Measurements from ENCODE around the gene CDH26. TPM values are rescaled to one million over a fixed set of nuclear protein-coding genes. Genes with fewer than 3 reads are reported as not detected.

The CDH26 gene
- total RNA-seq, 5 donors from 2014 or later (not counting 1 experiment from before 2014, with no cell fraction given): 1.5 to 5.2 (median 2.9) TPM

DNA sequence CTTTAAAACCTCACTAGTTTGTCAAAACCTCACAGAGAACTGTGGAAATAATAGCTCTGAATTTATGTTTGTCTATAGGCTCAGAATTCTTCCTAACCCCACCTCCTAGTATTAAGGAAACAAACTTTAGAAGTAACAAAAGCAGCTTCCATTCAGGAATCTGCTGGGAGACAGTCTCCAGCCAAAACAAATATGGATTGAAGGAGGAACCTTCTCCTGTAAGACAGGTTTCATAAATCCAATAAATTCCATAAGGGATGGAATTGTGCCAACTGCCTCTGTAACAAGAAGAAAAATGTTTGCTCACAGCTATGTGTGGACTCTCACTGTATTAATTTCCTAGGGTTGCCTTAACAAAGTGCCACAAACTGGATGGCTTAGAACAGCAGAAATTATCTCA is 32.3 kb upstream of the CDH26 start:
- DNase-seq: no peak
- no peaks in the 10 kb centered on the region for H3K27me3 ChIP-seq (replicated peaks in 1 of 2; ENCODE audit: control insufficient read depth in 2 of 2, extremely low read depth in 1 of 2, insufficient read depth in 2 of 2, low read length in 1 of 2)
- no peak overlapping the region for H3K4me3 ChIP-seq (ENCODE audit: control insufficient read depth in 1 of 2, extremely low read depth in 1 of 2, low read length in 1 of 2)
- no peak overlapping the region for H3K27ac ChIP-seq (ENCODE audit: low read length)
- H3K36me3 ChIP-seq (ENCODE audit: control insufficient read depth in 2 of 2, extremely low read depth in 1 of 2, insufficient read depth in 1 of 2, low read length in 1 of 2): no peaks in the 10 kb centered on the region
- Mint-ChIP-seq H3K9me3 (no peaks in the 10 kb centered on the region), H3K36me3 (no peaks in the 10 kb centered on the region), H3K27ac (no peak overlapping the region), H3K27me3 (peaks cover 3 to 13% of the 10 kb centered on the region in 2 donors), H3K4me1 (no peaks in the 10 kb centered on the region), H3K4me3 (no peak overlapping the region)
- CTCF ChIA-PET: no interaction called here
- ATAC-seq (replicated peaks in 1 of 4): no peak
- POLR2A ChIA-PET: no interaction called here
- no peaks in the 10 kb centered on the region for H3K9me3 ChIP-seq
- H3K4me1 ChIP-seq (ENCODE audit: control insufficient read depth in 1 of 2, extremely low read depth in 1 of 2, insufficient read depth in 2 of 2, low read length in 2 of 2): no peaks in the 10 kb centered on the region

DNA sequence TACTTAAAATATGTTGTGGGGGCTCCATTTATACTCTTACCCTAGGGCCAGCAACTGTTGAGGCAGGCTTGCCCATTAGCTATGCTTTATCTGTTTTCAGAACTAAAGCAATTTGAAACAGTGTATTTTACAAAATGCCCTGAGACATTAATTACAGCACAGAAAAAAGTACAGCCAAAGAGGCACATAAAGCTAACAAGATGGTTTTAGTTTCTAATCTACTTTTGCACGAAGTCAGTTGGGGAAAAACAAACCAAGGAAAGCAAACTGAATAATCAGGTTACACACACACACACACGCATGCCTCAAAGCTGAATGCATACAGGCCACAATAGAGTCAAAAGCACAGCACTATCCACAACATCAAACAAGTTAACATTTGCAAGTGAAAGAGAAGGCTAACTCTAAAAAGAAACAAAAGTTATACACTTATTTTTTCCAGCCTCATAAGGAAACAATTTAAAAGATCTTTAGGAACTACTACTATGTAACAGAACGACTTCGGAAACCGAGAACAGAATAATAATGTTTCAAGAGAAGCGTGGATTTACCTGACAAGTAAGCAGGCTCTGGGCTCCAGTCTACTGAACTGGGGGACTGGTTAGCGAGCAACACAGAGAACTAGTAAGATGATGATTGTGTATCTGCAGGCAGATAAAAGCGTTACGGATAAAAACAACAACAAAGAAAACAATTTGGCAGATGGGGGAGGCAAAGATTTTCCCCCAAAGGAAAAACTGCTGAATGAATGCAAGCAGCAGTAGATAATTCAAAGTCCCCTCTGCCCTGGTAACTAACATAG is 26.5 kb upstream of the CDH26 start:
- Mint-ChIP-seq H3K27ac (no peak overlapping the region), H3K4me3 (peak overlapping the region; percentile 55 to 79 (median 73)), H3K36me3 (no peaks in the 10 kb centered on the region), H3K4me1 (peaks cover 12 to 22% (median 21%) of the 10 kb centered on the region in 3 donors), H3K27me3 (no peaks in the 10 kb centered on the region), H3K9me3 (no peaks in the 10 kb centered on the region)
- Histone ChIP-seq H3K27ac (ENCODE audit: low read length) (no peak overlapping the region), H3K4me1 (ENCODE audit: control insufficient read depth in 1 of 2, extremely low read depth in 1 of 2, insufficient read depth in 2 of 2, low read length in 2 of 2) (peaks cover 0 to 9% of the 10 kb centered on the region in 2 experiments), H3K9me3 (no peaks in the 10 kb centered on the region), H3K4me3 (ENCODE audit: control insufficient read depth in 1 of 2, extremely low read depth in 1 of 2, low read length in 1 of 2) (no peak overlapping the region), H3K36me3 (ENCODE audit: control insufficient read depth in 2 of 2, extremely low read depth in 1 of 2, insufficient read depth in 1 of 2, low read length in 1 of 2) (no peaks in the 10 kb centered on the region), H3K27me3 (replicated peaks in 1 of 2; ENCODE audit: control insufficient read depth in 2 of 2, extremely low read depth in 1 of 2, insufficient read depth in 2 of 2, low read length in 1 of 2) (no peaks in the 10 kb centered on the region)
- DNase-seq (no peak), ATAC-seq (replicated peaks in 1 of 4) (no peak)
- ChIA-PET CTCF (interaction anchor here in 1 of 2 donors (0.8 kb wide), 1 partner anchor 8 kb away, joined by 3 read pairs; the partner anchor contains the start of genes FAM217B and PPP1R3D), POLR2A (no interaction called here)
- no CpG with 5 or more reads among the region's 9 CpGs for WGBS (ENCODE audit: insufficient coverage)

DNA sequence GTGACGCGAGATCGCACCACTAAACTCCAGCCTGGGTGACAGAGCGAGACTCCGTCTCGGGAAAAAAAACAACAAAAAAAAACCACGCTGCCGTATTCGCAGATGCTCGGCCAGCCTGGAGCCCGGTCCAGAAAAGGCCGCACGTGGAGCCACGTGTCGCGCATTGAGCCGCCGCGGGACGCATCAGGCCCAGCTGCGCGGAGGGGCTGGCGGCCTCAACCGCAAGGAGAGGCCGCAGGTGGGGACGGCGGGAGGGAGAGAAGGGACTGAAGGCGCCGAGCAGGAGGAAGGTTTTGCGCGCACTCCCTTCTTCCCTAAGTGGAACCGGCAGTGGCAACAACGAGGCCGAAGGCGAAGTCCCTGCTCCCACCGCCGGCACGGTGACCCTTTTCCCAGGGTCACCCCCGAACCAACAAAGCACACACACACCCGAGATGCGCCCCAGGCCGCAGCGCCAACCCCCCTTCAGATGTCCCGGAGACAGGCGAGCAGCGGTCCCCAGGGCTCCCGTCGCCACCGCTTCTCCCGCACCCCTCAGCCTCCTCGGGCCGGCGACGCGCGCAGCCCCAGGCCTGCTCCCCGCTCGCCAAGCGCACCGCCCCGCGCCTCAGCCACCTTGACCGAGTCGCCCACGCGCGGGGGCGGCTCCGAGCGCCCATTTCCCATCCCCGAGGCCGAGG is 25.5 kb upstream of the CDH26 start:
- ChIA-PET CTCF (interaction anchor here in 1 of 2 donors (3.0 kb wide), 1 partner anchor 17 kb away, joined by 12 read pairs; no protein-coding TSS in a partner anchor), POLR2A (no interaction called here)
- Histone ChIP-seq H3K27me3 (replicated peaks in 1 of 2; ENCODE audit: control insufficient read depth in 2 of 2, extremely low read depth in 1 of 2, insufficient read depth in 2 of 2, low read length in 1 of 2) (no peaks in the 10 kb centered on the region), H3K27ac (ENCODE audit: low read length) (no peak overlapping the region), H3K9me3 (no peaks in the 10 kb centered on the region), H3K4me1 (ENCODE audit: control insufficient read depth in 1 of 2, extremely low read depth in 1 of 2, insufficient read depth in 2 of 2, low read length in 2 of 2) (peaks cover 0 to 9% of the 10 kb centered on the region in 2 experiments), H3K36me3 (ENCODE audit: control insufficient read depth in 2 of 2, extremely low read depth in 1 of 2, insufficient read depth in 1 of 2, low read length in 1 of 2) (no peaks in the 10 kb centered on the region), H3K4me3 (ENCODE audit: control insufficient read depth in 1 of 2, extremely low read depth in 1 of 2, low read length in 1 of 2) (no peak overlapping the region)
- no peaks in the 10 kb centered on the region for H3K9me3 Mint-ChIP-seq
- WGBS (ENCODE audit: insufficient coverage): 85% methylated on average over 69 of the region's 72 CpGs
- no peak for DNase-seq
- ATAC-seq (replicated peaks in 1 of 4): no peak
- H3K4me3 Mint-ChIP-seq: peak overlapping the region; percentile 55 to 79 (median 59)
- no peaks in the 10 kb centered on the region for H3K27me3 Mint-ChIP-seq
- no peak overlapping the region for H3K27ac Mint-ChIP-seq
- H3K4me1 Mint-ChIP-seq: peaks cover 12 to 31% (median 30%) of the 10 kb centered on the region in 3 donors
- H3K36me3 Mint-ChIP-seq: no peaks in the 10 kb centered on the region

DNA sequence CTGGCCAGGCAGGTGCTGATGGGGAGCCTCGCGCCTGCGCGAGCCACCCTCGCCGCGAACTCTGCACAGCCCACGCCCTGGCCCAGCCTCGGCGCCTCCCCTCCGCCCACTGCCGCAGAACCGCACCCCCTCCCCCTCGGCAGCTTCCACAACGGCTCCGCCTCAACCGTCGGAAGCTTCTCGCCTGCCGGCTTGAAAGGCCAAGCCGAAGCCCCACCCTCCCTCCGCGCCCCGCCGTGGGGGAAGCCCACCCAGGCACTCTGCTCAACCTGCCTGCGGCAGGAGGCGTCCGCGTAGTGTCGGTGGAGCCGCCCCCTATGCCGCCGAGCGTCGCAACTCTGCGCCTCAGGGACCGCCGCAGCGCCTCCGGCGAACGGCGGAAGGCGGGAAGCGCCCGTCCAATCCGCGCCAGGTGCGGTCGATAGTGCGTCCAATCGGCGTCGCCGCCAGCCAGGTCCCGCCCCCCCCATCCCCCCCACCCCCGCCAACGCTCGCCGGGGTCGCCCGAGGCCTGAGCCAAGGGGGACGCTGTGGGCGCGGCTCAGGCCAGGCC is 24.9 kb upstream of the CDH26 start, which contains the start of gene SYCP2:
Gene SYCP2 (minus strand): TSS at position 342 of the 553 bp plus-strand sequence. CDS start 11,224 bp downstream, outside the sequence.
- no peaks in the 10 kb centered on the region for H3K36me3 Mint-ChIP-seq
- peak within 1 kb of the TSS; percentile 67 to 80 for H3K4me3 ChIP-seq (ENCODE audit: control insufficient read depth in 1 of 2, extremely low read depth in 1 of 2, low read length in 1 of 2)
- H3K9me3 ChIP-seq: no peaks in the 10 kb centered on the region
- H3K9me3 Mint-ChIP-seq: no peaks in the 10 kb centered on the region
- WGBS (ENCODE audit: insufficient coverage): 41% methylated on average over 42 of the region's 65 CpGs
- H3K4me1 ChIP-seq (ENCODE audit: control insufficient read depth in 1 of 2, extremely low read depth in 1 of 2, insufficient read depth in 2 of 2, low read length in 2 of 2): peaks cover 3 to 12% of the 10 kb centered on the region in 2 experiments
- peak within 1 kb of the TSS in 1 of 2 donors; percentile 43 for H3K27ac Mint-ChIP-seq
- no peak within 1 kb of the TSS for H3K27ac ChIP-seq (ENCODE audit: low read length)
- no peaks in the 10 kb centered on the region for H3K27me3 ChIP-seq (replicated peaks in 1 of 2; ENCODE audit: control insufficient read depth in 2 of 2, extremely low read depth in 1 of 2, insufficient read depth in 2 of 2, low read length in 1 of 2)
- peak within 1 kb of the TSS; percentile 71 to 79 (median 79) for H3K4me3 Mint-ChIP-seq
- ATAC-seq (replicated peaks in 1 of 4): peak; percentile 86 to 90 (median 87)
- ChIA-PET CTCF (interaction anchor here in 1 of 2 donors (3.0 kb wide), 1 partner anchor 16 kb away, joined by 12 read pairs; no protein-coding TSS in a partner anchor), POLR2A (no interaction called here)
- H3K4me1 Mint-ChIP-seq: peaks cover 18 to 37% (median 36%) of the 10 kb centered on the region in 3 donors
- peak in 33 of 35 experiments; percentile 34 to 85 (median 59) for DNase-seq
- no peaks in the 10 kb centered on the region for H3K27me3 Mint-ChIP-seq
- H3K36me3 ChIP-seq (ENCODE audit: control insufficient read depth in 2 of 2, extremely low read depth in 1 of 2, insufficient read depth in 1 of 2, low read length in 1 of 2): no peaks in the 10 kb centered on the region

DNA sequence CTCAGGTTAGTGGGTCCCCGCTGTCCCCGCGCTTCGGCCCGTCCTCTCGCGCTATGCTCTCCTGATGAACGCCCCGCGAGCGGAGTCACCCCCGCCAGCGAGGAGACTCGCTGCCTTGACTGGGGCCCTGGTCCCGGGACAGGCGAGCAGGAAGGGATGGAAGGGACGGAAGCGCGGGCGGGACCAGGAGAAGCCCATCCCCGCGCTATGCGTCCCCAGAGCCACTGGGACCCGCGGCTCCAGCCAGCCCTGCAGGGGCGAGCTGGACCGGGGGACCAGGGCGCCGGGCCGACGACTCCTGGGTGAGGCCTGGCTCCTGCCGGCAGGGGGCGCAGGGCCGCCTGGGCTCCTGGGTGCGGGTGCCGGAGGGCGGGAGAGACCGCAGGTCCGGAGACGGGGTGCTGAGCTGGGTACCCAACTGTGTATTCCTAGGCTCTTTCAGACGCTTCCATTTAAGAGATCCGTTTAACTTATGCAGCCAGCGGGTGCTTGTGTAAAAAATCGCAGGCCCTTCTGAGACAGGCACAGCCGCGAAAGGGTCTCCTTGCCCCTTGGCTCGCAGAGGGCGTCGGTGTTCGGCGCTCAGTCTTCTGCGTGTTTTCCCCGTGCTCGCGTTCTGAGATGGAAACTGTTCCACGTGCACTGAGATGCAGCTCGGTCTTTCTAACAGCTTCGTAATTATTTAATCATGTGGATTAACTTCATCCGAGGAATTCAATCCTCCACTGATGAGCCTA is 24.2 kb upstream of the CDH26 start:
- H3K4me3 Mint-ChIP-seq: peak overlapping the region; percentile 71 to 79 (median 79)
- ChIA-PET POLR2A (no interaction called here), CTCF (interaction anchor here (0.6 to 3.0 kb wide), 8 partner anchors 9 to 19 kb away, joined by 3 to 12 read pairs (median 4); no protein-coding TSS in a partner anchor)
- no peaks in the 10 kb centered on the region for H3K27me3 Mint-ChIP-seq
- peak; percentile 74 to 82 (median 80) for ATAC-seq (replicated peaks in 1 of 4)
- Histone ChIP-seq H3K36me3 (ENCODE audit: control insufficient read depth in 2 of 2, extremely low read depth in 1 of 2, insufficient read depth in 1 of 2, low read length in 1 of 2) (no peaks in the 10 kb centered on the region), H3K27ac (ENCODE audit: low read length) (no peak overlapping the region), H3K27me3 (replicated peaks in 1 of 2; ENCODE audit: control insufficient read depth in 2 of 2, extremely low read depth in 1 of 2, insufficient read depth in 2 of 2, low read length in 1 of 2) (no peaks in the 10 kb centered on the region), H3K9me3 (no peaks in the 10 kb centered on the region), H3K4me3 (ENCODE audit: control insufficient read depth in 1 of 2, extremely low read depth in 1 of 2, low read length in 1 of 2) (peak overlapping the region; percentile 67 to 80), H3K4me1 (ENCODE audit: control insufficient read depth in 1 of 2, extremely low read depth in 1 of 2, insufficient read depth in 2 of 2, low read length in 2 of 2) (peaks cover 5 to 18% of the 10 kb centered on the region in 2 experiments)
- peaks cover 24 to 43% (median 43%) of the 10 kb centered on the region in 3 donors for H3K4me1 Mint-ChIP-seq
- WGBS (ENCODE audit: insufficient coverage): 6% methylated on average over 56 of the region's 59 CpGs
- peak; percentile 39 to 88 (median 67) for DNase-seq
- H3K9me3 Mint-ChIP-seq: no peaks in the 10 kb centered on the region
- peaks cover 2% of the 10 kb centered on the region for H3K36me3 Mint-ChIP-seq
- H3K27ac Mint-ChIP-seq: peak overlapping the region in 1 of 2 donors; percentile 43

All from T-cell (primary cell).